Left kidney (tissue), 2 donors: ENCODE data around the gene OR51E2. TPM values are rescaled to one million over a fixed set of nuclear protein-coding genes. Genes with fewer than 3 reads are reported as not detected.
A peak's percentile ranks its signal among the peaks of the same experiment; 100 is the strongest.

ENCODE experiments used
- DNase-seq: peaks from one replicate; pipeline ENCODE4 v3.0.0-alpha.2; 2013
- polyA plus RNA-seq: library from polyadenylated mRNA; unstranded; fragments of 120-200 nt; gene quantifications from one replicate; pipeline ENCODE4 v1.2.1, GENCODE V29; 2013; ENCODE audit not compliant: insufficient read length

Gene OR51E2
- polyA plus RNA-seq, 1 donor, result 1.3 TPM

GRCh38 chr11:4664183-4664582 lies 33.5 kb downstream of the OR51E2 start:
- DNase-seq, result no peak

GRCh38 chr11:4662876-4663275 lies 34.8 kb downstream of the OR51E2 start:
- no peak for DNase-seq

- peak; percentile 26 for DNase-seq
Observed at GRCh38 chr11:4658629-4659445, 38.8 kb downstream of the OR51E2 start.

GRCh38 chr11:4654635-4655369 lies 42.9 kb downstream of the OR51E2 start:
- no peak for DNase-seq

GRCh38 chr11:4647766-4648165 lies 49.9 kb downstream of the OR51E2 start:
- DNase-seq, result no peak

GRCh38 chr11:4645974-4646373 lies 51.7 kb downstream of the OR51E2 start:
- DNase-seq, result no peak

- no peak for DNase-seq
Observed at GRCh38 chr11:4644233-4644632, 53.4 kb downstream of the OR51E2 start.

- no peak for DNase-seq
Observed at GRCh38 chr11:4643682-4644081, 54.0 kb downstream of the OR51E2 start, which contains the start of gene OR51E1. Gene OR51E1 (plus strand): TSS chr11:4643982. CDS start chr11:4652527, 8,545 bp downstream.

GRCh38 chr11:4643076-4643475 lies 54.6 kb downstream of the OR51E2 start:
- no peak for DNase-seq

GRCh38 chr11:4642043-4642442 lies 55.6 kb downstream of the OR51E2 start:
- DNase-seq, result no peak

- no peak for DNase-seq
Observed at GRCh38 chr11:4641501-4641900, 56.2 kb downstream of the OR51E2 start.

GRCh38 chr11:4639931-4640330 lies 57.7 kb downstream of the OR51E2 start:
- no peak for DNase-seq

- no peak for DNase-seq
Observed at GRCh38 chr11:4637662-4638047, 60.0 kb downstream of the OR51E2 start.

- DNase-seq, result peak; percentile 85
Observed at GRCh38 chr11:4636962-4637661, 60.5 kb downstream of the OR51E2 start, which contains the start of gene OR51D1. Gene OR51D1 (plus strand): TSS chr11:4637477. CDS start chr11:4639791, 2,314 bp downstream.

- DNase-seq, result no peak
Observed at GRCh38 chr11:4636136-4636535, 61.5 kb downstream of the OR51E2 start.

Other genes starting within 250 kb of the OR51E2 start
- not detected for gene OR52K2, start 248.6 kb downstream of the OR51E2 start, polyA plus RNA-seq
- 0.25 TPM for gene OR52K1, start 215.2 kb downstream of the OR51E2 start, polyA plus RNA-seq
- not detected for gene OR52M1, start 152.7 kb downstream of the OR51E2 start, polyA plus RNA-seq
- gene OR52I2, start 116.1 kb downstream of the OR51E2 start, polyA plus RNA-seq, result 0.03 TPM
- gene OR52I1, start 103.8 kb downstream of the OR51E2 start, polyA plus RNA-seq, result not detected
- 25.4 TPM for gene TRIM68, start 89.6 kb downstream of the OR51E2 start, polyA plus RNA-seq
- gene OR51D1, start 60.4 kb downstream of the OR51E2 start, polyA plus RNA-seq, result not detected
- gene OR51E1, start 53.9 kb downstream of the OR51E2 start, polyA plus RNA-seq, result 1.7 TPM
- gene MMP26, start 6.9 kb upstream of the OR51E2 start, polyA plus RNA-seq, result 0.27 TPM
- gene OR51F1, start 72.1 kb upstream of the OR51E2 start, polyA plus RNA-seq, result not detected
- not detected for gene OR52R1, start 106.5 kb upstream of the OR51E2 start, polyA plus RNA-seq
- not detected for gene OR51F2, start 123.5 kb upstream of the OR51E2 start, polyA plus RNA-seq
- not detected for gene OR51S1, start 151.4 kb upstream of the OR51E2 start, polyA plus RNA-seq
- gene OR51T1, start 184.0 kb upstream of the OR51E2 start, polyA plus RNA-seq, result not detected
- gene OR51A7, start 205.9 kb upstream of the OR51E2 start, polyA plus RNA-seq, result not detected
- not detected for gene OR51G2, start 221.5 kb upstream of the OR51E2 start, polyA plus RNA-seq
- not detected for gene OR51G1, start 226.5 kb upstream of the OR51E2 start, polyA plus RNA-seq
- gene OR51A4, start 249.8 kb upstream of the OR51E2 start, polyA plus RNA-seq, result not detected